ENCODE measurements around the gene COL25A1.
"Not testable (repeated sequence)": the region's sequence is repeated elsewhere in the genome, so short reads cannot be mapped to it uniquely, and the experiment has no call there.

Gene COL25A1

DNA sequence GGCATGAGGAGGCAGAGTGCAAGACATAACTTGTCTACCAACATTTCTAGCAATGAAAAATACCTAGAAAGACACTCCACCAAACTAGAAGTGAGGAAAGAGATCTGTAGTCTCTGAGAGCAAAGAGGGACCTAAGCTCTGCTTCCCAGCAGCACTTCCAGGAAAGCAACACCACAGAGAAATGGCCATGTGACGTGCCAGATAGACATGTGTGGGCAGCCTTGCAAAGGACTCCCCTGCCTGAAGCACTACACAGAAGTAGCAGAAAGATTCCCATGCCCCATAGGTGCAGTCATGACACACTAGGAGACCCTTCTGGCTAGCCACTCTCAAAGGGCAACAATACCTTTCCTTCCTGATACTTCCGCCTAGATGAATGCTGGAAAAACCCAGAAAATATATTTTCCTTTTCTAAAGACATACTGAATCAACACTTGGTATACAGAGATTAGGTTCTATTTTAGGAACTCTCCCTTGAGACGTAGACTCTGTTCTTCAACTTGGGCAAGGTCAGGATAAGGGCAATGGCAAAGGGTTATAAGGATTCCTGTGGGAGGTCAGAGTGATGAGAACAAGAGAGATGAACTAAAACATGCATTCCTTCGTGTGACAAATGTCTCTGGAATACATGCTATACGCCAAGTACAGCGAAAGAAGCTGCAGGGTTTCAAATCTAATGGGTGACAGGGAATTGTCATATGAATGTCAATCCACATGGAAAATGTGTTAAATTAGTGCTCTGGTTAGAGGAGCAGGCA, 352.1 kb downstream of the COL25A1 start:
- DNase-seq (ENCODE audit: low read depth) = peak; percentile 78

DNA sequence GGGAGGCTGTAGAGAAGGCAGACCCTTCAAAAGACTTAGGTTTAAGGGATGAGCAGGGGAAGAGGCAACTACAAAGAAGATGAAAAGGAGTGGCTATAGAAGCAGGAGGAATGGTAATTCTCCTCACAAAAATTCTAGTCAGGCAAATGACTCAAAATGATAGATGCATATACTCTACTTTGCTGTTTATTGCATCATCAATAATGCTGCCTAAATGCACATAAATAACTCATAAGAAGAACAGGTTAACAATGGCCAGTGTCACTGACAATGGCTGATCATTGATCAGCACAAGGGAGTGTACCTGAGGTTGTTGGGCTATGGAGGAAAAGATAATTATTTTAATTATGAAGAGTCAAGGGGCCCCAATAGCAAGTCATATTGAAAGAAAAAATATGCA, 354.9 kb downstream of the COL25A1 start:
- DNase-seq (ENCODE audit: low read depth) = no peak

DNA sequence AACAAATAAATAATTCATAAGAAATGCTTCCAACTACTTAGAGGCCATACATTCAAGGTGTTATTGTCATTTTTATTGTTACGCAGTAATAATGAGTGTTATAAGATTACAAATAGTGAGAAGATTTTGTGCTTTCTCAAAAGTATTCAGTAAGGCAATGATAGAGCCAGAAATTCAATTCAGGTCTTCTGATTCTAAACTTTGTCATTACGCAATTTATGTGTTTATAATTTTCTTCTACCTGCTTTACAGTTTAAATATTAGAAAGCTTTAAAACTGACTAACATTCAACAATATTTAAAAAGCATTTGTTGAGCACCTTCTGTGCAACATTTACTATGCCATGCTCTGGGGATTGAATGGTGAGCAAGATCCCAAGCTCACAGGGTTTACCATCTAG, 356.2 kb downstream of the COL25A1 start:
- no peak for DNase-seq (ENCODE audit: low read depth)

DNA sequence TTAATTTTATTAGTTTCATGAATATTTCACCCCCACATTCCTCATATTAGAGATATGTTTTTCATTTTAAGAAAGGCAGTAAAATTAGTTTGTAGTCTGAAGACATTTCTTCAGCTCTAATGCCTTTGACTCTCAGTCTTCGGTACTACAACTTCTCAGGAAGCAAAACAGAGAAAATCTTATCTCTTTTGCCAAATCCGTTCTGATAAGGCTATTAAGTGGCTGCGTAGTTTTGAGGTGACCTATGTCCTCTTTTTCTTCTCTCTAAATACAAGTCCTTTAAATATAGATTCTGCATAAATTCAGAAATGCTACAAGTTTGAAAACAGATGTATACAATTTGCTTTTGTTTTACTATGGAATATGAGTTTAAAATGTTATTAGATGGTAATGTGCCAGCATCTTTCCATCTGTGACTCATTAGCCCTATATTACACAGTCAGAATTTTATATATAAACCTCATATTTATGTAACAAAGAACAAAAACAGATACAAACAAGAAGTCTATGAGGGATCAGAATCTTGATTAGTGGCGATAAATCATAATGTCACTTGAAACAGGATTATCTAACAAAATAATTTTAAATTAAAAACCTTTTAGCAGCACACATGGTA, 358.4 kb downstream of the COL25A1 start:
- DNase-seq (ENCODE audit: low read depth) = no peak

DNA sequence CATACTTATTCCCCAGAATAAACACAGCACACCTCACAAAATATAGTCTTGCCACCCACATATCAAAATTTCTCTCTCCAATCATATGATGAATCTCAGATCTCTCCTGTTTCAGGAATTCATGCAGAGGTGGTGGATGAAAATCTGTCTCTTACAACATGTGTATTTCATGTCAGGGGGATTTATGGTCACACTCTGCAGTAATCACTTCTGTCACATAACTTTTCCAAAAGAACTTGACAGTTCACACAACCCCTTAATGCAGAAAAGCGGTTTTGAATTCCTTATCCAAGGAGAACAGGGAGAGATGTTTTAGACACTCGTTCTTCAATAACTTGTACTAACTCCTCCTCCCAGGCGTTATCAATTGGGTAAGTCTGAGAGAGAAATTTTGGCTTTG, 359.1 kb downstream of the COL25A1 start:
- DNase-seq (ENCODE audit: low read depth) = no peak

DNA sequence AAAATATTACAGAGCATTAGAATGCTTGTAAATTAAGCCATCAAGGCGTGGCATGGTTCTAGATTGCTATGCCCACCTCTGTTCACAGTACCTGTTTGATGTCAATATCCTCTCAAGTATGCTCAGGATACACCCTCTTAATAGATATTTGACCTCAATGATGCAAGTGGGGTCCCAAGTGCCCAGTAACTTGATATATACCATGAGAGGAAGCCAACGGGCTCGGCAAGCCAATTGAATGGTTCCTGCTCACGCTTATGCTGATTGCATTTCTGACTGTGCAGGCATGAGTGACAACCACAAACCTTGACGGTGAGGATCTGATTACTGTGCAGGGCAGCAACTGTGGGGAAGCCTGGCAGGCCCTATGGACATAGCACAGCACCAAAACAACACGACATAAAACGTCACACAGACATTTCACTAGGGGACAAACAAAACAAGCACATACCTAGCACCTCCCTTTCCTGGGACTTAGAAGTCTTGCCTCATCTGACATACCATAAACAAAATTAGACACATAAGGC, 360.5 kb downstream of the COL25A1 start:
- no peak for DNase-seq (ENCODE audit: low read depth)

DNA sequence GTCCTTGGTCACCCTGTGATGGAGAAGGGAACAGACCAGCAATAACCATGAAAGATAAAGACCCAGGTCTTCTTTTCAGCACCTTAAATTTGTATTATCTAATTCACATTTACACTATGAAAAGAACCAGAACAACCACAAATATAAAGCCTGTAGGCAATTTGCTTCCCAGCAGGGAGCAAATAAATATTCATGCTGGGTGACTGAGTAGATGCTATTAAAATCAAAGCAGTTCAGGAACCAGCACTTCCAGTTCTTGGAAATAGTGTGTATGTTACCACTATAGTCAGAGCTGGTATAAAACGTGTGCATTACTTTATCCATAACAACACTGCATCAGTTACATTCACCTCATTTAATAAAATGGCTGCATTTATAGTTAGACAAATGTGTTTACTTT, 361.8 kb downstream of the COL25A1 start:
- no peak for DNase-seq (ENCODE audit: low read depth)

DNA sequence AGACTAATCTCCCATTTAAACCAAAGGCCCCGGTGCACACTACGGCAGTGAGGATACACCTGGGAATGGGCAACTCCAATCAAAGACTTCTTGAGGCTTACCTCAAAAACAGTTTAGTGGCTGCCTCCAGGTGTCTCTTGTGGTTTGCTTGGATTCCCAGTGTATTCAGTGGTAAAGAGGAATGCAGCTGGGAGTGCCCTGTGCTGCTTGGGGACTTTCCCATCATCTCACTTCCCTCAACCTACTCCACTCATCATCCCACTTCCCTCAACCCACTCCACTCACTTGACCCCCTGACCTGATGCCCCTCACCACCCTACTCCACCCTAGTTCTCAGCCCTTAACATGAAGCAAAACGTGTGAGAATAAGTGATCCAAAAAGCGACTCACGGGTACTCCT, 362.3 kb downstream of the COL25A1 start:
- no peak for DNase-seq (ENCODE audit: low read depth)

DNA sequence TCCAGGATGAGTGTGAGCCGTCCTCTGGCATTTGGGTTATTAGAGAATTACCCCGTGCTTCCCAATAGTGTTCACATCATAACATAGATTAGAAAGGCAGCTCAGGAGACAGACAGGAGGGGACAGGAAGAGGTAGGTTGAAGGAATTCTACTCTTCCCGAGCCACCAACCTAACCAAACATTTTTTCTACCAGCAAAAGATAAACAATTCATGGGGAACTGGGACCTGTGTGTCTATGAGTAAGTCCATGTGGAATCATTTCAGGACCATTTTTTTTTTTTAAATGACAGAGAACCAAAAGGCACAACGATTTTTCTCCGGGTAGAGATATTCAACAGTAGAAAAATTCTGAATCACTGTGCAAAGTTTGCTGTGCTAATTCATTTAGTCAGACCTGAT, 365.4 kb downstream of the COL25A1 start:
- peak; percentile 63 for DNase-seq (ENCODE audit: low read depth)

DNA sequence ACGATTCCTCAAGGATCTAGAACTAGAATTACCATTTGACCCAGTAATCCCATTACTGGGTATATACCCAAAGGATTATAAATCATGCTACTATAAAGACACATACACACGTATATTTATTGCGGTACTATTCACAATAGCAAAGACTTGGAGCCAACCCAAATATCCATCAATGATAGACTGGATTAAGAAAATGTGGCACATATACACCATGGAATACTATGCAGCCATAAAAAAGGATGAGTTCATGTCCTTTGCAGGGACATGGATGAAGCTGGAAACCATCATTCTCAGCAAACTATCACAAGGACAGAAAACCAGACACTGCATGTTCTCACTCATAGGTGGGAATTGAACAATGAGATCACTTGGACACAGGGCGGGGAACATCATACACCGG, 368.5 kb downstream of the COL25A1 start:
- DNase-seq (ENCODE audit: low read depth) = not testable (repeated sequence)

DNA sequence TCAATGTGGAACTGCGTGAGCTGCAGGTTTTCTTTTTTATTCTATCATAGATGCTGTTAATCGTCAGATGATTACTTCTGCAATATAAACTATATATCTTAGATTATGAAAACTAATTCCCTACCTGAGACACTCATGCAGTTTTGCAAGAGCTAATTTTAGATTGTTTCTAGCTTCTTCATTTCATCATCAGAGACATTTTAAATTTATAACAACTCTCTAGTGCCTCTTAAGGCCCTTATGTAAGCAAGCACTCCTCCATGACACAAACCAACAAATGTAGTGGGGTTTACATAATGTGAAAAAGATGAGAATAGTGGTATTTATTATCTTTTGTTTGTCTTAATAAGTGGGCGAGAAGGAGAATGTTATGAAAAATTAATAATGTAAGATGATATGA, 369.4 kb downstream of the COL25A1 start:
- no peak for DNase-seq (ENCODE audit: low read depth)

DNA sequence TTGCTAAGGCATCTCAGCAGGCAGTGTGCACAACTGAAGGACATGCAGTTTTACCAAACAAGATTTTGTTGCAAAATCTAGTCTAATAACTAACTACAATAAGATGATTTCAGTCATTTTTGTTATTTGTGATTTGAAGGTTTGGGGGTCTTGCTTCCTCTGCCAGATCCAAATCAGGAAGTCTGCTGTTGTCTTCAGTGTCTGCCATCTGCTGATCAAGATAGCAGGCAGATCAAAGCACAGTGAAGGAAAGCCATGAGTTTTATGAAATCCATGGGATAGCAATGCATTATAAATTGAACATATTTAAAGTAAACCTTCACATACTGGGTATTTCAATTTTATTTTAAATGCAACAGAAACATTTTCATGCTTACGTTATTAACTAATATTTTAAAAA, 370.5 kb downstream of the COL25A1 start:
- DNase-seq (ENCODE audit: low read depth) = no peak

DNA sequence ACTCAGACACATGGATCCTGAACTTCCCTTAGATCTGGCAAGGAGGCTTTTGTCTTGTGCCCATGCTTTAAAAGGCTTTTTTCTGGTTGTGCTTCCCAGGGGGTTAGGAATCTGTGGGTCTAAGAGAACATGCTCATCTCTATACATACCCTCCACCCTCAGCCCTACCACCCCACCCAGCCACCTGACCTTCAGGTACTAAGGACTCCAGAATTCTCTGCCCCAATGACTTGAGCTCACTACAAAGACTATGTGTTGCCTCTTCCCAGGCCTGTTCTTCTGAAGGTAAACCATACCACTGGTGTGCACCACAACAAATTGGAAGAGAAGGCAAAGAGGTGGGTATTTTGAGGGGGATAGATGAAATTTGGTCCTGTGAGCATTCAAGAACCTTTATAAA, 372.3 kb downstream of the COL25A1 start:
- no peak for DNase-seq (ENCODE audit: low read depth)

DNA sequence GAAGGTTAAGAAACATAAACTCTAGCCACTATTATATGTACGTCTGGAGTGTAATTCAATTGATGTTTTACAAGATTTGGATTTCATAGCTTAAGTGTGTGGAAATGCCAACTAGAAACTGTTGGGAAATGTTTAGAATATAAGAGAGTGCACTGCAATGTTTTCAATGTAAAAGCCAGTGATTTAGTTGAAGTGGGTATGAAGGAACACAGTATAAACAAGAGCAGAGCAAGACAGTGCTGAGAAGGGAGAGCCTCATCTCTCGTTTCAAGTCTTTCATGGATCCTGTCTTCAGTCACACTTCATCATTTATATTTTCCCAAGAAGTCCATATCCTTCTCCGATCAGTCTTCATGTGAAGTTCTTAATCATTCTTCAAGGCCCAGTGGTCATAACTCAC, 375.7 kb downstream of the COL25A1 start:
- DNase-seq (ENCODE audit: low read depth) = no peak

DNA sequence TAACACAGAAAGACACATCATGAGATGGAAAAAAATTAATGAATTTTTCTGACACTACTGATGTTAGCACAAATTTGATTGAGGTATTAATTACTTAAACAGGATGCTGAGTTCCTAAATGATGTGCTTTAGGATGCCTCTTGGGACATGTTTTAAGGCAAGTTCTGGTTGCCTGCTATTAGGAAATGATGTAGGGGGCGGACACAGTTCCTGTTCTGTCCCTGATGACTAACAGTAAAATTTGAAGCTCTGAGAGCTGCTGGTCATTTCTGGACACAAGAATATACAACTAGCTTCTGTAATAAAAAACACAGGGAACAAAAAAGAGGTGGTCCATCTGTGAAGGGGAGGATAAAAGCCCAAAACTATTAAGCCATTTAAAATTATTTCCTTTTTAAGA, 376.4 kb downstream of the COL25A1 start:
- DNase-seq (ENCODE audit: low read depth) = peak; percentile 40

DNA sequence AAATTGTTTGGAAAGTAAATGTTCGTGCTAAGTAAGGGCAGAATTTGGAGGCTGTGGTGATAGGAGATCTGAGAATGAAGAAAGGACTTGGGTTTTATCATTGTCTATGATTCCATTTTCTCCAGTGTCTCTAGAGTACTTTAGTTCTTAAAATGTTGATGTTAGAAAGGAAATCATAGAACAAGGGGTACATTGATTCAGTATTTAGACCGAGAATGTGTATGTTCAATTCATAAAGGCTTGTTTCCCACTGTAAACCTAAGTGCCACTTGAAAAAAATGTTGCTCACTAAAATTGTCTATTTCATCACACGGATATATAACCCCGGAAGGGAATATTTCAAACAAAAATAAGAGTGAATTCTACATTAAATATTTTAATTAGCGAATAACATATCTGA, 380.3 kb downstream of the COL25A1 start:
- DNase-seq (ENCODE audit: low read depth) = no peak

DNA sequence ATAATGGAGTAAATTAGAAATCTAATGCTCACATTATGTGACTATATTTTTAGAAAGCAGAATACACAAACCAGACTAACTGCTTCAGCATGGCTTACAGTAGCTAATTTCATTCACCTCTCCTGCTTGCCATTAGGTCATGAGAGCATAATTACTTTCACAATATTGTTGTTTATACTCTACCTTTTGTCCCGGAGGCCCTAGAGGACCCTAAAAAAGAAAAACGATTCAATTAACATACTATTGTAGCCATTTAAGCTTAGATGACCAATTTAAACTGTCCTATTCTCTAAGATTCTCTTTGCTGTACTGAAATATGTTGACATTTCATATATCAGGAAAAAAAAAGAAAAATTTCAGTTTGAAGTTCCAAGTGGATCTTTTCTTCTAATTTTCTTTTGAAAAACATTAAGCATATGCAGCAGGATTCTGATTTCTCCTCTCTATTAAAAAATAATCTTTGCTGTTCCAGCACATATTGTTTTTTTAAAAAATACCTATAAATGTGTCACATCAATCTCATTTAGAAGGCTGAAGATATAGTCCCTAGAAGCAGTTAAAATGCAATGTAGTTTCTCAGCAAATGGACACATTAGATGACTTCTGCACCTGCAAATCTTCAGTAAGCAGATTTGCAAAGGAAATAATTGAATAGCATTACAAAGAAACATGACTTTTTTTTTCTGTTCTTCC, 381.9 kb downstream of the COL25A1 start:
- no peak for DNase-seq (ENCODE audit: low read depth)

DNA sequence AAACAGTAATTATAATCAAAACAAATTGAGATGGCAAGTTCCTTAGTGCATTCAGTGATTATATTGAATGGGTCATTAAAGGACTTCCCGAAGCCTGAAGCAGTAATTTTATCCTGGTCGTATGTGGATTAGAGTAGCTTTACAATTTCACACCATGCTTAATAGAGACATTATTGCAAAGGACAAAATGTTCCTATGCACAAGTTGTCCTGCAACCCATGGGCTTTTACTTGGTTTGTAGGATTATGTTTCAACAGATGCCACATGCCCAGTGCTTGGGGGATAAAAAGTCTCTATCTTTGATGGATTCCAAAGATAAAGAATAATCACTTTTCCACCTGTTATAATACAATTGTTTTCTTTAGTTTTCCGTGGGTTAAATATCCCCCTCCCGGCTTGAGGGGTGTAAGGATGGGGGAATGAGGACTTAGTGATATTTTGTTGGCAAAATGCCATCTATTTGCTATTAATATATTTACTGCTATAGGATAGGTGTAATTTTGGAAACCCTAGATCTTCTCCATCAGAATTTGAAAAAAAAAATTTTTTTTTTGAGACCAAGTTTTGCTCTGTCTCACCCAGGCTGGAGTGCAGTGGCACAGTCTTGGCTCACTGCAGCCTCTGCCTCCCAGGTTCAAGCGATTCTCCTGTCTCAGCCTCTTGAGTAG, 383.1 kb downstream of the COL25A1 start:
- DNase-seq (ENCODE audit: low read depth) = no peak

DNA sequence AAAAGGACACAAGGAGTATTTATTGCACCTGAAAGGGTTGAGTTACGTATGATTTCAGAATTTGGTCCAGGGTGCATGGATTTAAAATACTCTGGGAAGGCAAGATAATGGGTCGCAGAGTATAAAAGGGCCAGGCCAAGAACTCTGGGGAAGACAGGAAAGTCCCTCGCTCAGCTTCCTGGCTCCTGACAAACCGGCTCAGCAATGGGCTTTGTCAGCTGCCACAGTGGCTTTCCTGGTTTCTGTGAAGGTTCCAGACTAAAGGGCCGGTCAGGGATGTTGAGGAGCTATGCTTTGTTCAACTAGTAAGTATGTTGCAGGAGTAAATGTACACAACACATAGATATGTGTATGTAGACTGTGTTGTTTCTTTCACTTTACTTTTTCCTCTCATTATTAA, 385.2 kb downstream of the COL25A1 start:
- no peak for DNase-seq (ENCODE audit: low read depth)

DNA sequence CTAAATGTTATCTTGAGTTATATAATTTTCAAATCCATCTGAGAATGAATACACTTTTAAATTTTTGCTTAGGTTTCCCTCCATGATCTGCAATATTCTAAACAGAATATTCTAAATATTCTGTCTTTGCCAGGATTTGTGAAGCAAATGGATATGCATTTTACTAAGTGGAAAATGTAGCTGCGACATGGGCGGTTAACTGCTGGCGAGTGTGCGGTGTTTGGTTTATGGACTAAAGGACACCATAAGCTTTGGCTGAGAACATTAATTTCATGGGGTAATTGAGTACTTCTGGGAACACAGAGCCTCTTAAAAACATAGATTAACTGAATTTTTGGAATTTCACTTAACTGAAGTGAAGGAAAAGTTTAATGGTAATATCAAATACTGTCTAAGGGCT, 385.8 kb downstream of the COL25A1 start:
- no peak for DNase-seq (ENCODE audit: low read depth)

DNA sequence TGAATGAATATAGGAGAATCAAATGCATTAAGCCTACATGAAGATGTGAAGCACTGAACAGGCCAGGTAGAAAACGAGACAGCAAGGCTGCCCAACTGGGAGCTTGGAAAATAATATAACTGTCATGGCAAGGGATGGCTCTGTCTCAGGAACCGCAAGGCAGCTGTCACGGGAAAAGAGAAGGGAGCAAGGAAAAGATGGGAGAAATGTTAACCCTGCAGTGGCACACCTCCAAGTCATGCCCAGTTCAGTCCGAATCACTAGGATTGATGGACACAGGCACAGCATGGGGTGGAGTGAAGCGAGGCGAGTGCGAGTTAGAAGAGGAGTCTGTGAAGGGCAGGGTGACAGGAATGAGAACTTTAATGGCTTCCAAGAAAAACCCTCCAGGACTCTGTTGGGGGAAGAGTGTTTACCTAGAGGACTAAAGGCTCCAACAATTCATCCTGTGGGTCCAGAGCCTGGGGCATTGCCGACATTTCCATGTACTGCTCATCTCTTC, 395.5 kb downstream of the COL25A1 start:
- no peak for DNase-seq (ENCODE audit: low read depth)

DNA sequence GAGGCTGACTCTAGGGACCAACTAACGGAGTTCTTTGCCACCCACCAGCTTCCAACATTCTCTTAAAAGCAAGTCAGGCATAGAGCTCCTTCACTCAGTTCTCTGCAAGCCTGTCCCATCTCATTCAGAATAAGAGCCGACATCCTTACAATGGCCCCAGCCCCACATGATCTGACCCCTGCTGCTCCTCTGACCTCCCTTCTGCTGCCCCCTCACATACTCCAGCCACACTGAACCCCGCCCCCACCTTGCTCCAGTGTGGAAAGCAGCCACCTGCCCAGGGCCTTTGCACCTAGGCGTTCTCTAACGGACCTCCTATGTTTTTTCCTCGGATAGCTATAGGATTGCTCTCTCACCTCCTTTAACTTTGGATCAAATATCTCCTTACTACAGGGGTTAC, 396.5 kb downstream of the COL25A1 start:
- no peak for DNase-seq (ENCODE audit: low read depth)
